C4-2B (cell line): ENCODE results near the gene C12orf43.
"Not testable (repeated sequence)": the region's sequence is repeated elsewhere in the genome, so short reads cannot be mapped to it uniquely, and the experiment has no call there.

ENCODE experiments used
- H3K27ac ChIP-seq: fragments of 450-650 bp; 2 replicates; pipeline ENCODE4 v1.5.1; 2017
- CTCF ChIP-seq: fragments of 450-650 bp; conservative IDR thresholded peaks from 2 replicates; pipeline ENCODE4 v1.5.1; 2017; ENCODE audit warnings: mild to moderate bottlenecking
- ZFX ChIP-seq: fragments of 450-650 bp; IDR thresholded peaks from 2 replicates; pipeline ENCODE4 v1.6.1; 2017

C12orf43 gene

GRCh38 chr12:121059031-121059898 is 43.0 kb upstream of the C12orf43 start:
- TF ChIP-seq ZFX (no peak), CTCF (no peak)
- no peak overlapping the region for H3K27ac ChIP-seq

GRCh38 chr12:121057794-121058193 is 41.5 kb upstream of the C12orf43 start:
- TF ChIP-seq ZFX: no peak
- no peak for TF ChIP-seq CTCF
- H3K27ac ChIP-seq: no peak overlapping the region

- no peak overlapping the region for H3K27ac ChIP-seq
- TF ChIP-seq ZFX (no peak), CTCF (no peak)
Measured at GRCh38 chr12:121053706-121054105, 37.4 kb upstream of the C12orf43 start.

- H3K27ac ChIP-seq: no peak overlapping the region
- no peak for TF ChIP-seq ZFX
- TF ChIP-seq CTCF: no peak
Measured at GRCh38 chr12:121050725-121051124, 34.4 kb upstream of the C12orf43 start.

GRCh38 chr12:121048442-121048841 is 32.2 kb upstream of the C12orf43 start:
- H3K27ac ChIP-seq: no peak overlapping the region
- no peak for TF ChIP-seq CTCF
- TF ChIP-seq ZFX: no peak

GRCh38 chr12:121047400-121047799 is 31.1 kb upstream of the C12orf43 start:
- H3K27ac ChIP-seq: not testable (repeated sequence)

GRCh38 chr12:121043067-121043466 is 26.8 kb upstream of the C12orf43 start:
- no peak overlapping the region for H3K27ac ChIP-seq
- TF ChIP-seq ZFX: no peak
- TF ChIP-seq CTCF: no peak
